ENCODE measurements around the gene TPRG1L.
A peak's percentile ranks its signal among the peaks of the same experiment; 100 is the strongest.

GRCh38 chr1:3676581-3677470, 52.0 kb downstream of the TPRG1L start:
- TF ChIP-seq CTCF (IDR thresholded peaks at IDR 0.05; ENCODE audit: low read depth, low read length) (peak; percentile 39), EZH2phosphoT487 (IDR thresholded peaks at IDR 0.05; ENCODE audit: low read depth) (peak; percentile 89)

Data from OCI-LY3 (cell line).